ENCODE results near the gene SLC7A1.

Gene SLC7A1

DNA sequence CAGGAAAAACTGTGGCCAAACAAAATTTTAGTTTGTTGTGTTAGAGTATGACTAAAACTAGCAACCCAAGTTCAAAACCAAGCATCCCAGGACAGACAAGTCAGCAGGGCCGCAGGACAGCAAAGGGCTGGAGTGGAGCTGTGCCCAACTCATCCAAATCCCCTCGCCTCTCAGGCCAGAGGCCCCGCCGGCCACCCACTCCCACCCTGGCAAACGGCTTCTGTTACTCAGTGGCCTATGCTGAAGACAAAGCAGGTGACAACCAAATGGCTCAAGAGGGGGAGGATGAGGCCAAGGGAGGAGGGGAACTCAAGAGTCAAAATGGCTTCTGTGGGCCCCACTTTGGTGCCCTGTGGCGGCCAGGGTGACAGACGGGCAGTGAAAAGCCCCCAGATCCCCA, 69.7 kb downstream of the SLC7A1 start:
- no peaks in the 10 kb centered on the region for H3K9me3 ChIP-seq (ENCODE audit: control insufficient read depth, insufficient read depth, low read length)
- no peak overlapping the region for H3K27ac ChIP-seq (ENCODE audit: low read depth, low read length)
- H3K36me3 ChIP-seq (ENCODE audit: control insufficient read depth, low read length) = peaks cover 95% of the 10 kb centered on the region
- no peaks in the 10 kb centered on the region for H3K9me2 ChIP-seq (replicated peaks; ENCODE audit: control insufficient read depth, low read length)
- H3K79me2 ChIP-seq (ENCODE audit: control insufficient read depth, low read length) = no peaks in the 10 kb centered on the region
- H3K4me3 ChIP-seq (ENCODE audit: low read length) = no peak overlapping the region
- peaks cover 4% of the 10 kb centered on the region; the same call in 1 of the 2 replicates for H4K20me1 ChIP-seq (ENCODE audit: control insufficient read depth, insufficient read depth, low read depth, low read length)
- TF ChIP-seq, protein P1, sequence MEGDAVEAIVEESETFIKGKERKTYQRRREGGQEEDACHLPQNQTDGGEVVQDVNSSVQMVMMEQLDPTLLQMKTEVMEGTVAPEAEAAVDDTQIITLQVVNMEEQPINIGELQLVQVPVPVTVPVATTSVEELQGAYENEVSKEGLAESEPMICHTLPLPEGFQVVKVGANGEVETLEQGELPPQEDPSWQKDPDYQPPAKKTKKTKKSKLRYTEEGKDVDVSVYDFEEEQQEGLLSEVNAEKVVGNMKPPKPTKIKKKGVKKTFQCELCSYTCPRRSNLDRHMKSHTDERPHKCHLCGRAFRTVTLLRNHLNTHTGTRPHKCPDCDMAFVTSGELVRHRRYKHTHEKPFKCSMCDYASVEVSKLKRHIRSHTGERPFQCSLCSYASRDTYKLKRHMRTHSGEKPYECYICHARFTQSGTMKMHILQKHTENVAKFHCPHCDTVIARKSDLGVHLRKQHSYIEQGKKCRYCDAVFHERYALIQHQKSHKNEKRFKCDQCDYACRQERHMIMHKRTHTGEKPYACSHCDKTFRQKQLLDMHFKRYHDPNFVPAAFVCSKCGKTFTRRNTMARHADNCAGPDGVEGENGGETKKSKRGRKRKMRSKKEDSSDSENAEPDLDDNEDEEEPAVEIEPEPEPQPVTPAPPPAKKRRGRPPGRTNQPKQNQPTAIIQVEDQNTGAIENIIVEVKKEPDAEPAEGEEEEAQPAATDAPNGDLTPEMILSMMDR (IDR thresholded peaks at IDR 0.05; ENCODE audit: low read depth, low read length, poor library complexity, severe bottlenecking) = no peak
- no peak for TF ChIP-seq EZH2phosphoT487 (IDR thresholded peaks at IDR 0.05; ENCODE audit: borderline replicate concordance, low read length)
- no peaks in the 10 kb centered on the region for H3K27me3 ChIP-seq (ENCODE audit: control insufficient read depth, low read length)
- H3F3A ChIP-seq (ENCODE audit: control insufficient read depth, insufficient read depth) = no peaks in the 10 kb centered on the region
- no peaks in the 10 kb centered on the region for H3K4me1 ChIP-seq (ENCODE audit: control insufficient read depth, low read length)
- no peak overlapping the region for H3K4me2 ChIP-seq (ENCODE audit: low read length)

DNA sequence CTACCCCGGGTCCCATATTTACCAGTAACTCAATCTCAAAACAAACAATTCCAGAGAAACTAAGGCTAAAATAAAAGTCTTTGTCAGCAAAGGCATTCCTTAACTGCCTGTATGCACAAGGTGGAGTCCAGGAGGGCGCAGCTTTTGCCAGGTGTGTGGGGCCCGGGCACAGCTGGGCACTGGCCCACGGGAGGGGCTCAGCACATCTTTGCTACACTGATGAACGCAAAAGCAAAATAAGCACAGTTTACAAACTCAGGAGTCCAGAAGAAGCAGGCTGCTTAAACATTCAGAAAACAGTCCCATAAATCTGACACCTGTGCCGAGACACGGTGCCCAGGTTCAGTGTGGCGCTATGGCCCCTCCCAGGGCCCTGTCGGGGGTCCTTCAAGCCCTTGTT, 70.8 kb downstream of the SLC7A1 start:
- no peaks in the 10 kb centered on the region for H3K9me2 ChIP-seq (replicated peaks; ENCODE audit: control insufficient read depth, low read length)

DNA sequence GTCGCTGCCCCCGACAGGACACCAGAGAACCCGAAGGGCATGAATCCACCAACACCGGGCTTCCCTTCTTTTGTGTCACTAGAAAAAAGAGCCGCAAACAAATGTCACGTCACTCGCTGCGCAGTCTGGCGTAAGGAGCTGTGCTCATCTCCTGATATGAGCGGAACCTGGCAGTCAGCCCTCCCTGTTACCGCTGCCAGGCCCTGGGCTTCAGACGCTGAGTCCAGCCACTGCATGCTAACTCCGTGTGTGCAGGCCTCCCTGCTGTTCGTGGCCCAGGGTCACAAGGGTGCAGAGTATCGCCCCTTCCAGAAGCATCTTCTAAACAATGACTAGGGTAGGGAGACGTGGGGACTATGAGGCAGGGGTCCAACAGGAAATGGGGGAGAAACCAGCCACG, 71.3 kb downstream of the SLC7A1 start:
- Histone ChIP-seq H3K79me2 (ENCODE audit: control insufficient read depth, low read length) (no peaks in the 10 kb centered on the region), H3K36me3 (ENCODE audit: control insufficient read depth, low read length) (peaks cover 95% of the 10 kb centered on the region), H4K20me1 (ENCODE audit: control insufficient read depth, insufficient read depth, low read depth, low read length) (peaks cover 4% of the 10 kb centered on the region; the same call in 1 of the 2 replicates), H3K27ac (ENCODE audit: low read depth, low read length) (no peak overlapping the region), H3K9me2 (replicated peaks; ENCODE audit: control insufficient read depth, low read length) (no peaks in the 10 kb centered on the region), H3F3A (ENCODE audit: control insufficient read depth, insufficient read depth) (no peaks in the 10 kb centered on the region), H3K27me3 (ENCODE audit: control insufficient read depth, low read length) (no peaks in the 10 kb centered on the region), H3K4me3 (ENCODE audit: low read length) (no peak overlapping the region), H3K4me2 (ENCODE audit: low read length) (no peak overlapping the region), H3K4me1 (ENCODE audit: control insufficient read depth, low read length) (no peaks in the 10 kb centered on the region), H3K9me3 (ENCODE audit: control insufficient read depth, insufficient read depth, low read length) (no peaks in the 10 kb centered on the region)
- no peak for TF ChIP-seq EZH2phosphoT487 (IDR thresholded peaks at IDR 0.05; ENCODE audit: borderline replicate concordance, low read length)
- TF ChIP-seq, protein P1 (IDR thresholded peaks at IDR 0.05; ENCODE audit: low read depth, low read length, poor library complexity, severe bottlenecking) = no peak

More for the DNA sequence above, 70.8 kb downstream of the SLC7A1 start:
- peaks cover 4% of the 10 kb centered on the region; the same call in 1 of the 2 replicates for H4K20me1 ChIP-seq (ENCODE audit: control insufficient read depth, insufficient read depth, low read depth, low read length)
- TF ChIP-seq, protein P1 (IDR thresholded peaks at IDR 0.05; ENCODE audit: low read depth, low read length, poor library complexity, severe bottlenecking) = no peak
- no peak for TF ChIP-seq EZH2phosphoT487 (IDR thresholded peaks at IDR 0.05; ENCODE audit: borderline replicate concordance, low read length)
- H3K79me2 ChIP-seq (ENCODE audit: control insufficient read depth, low read length) = no peaks in the 10 kb centered on the region
- no peaks in the 10 kb centered on the region for H3F3A ChIP-seq (ENCODE audit: control insufficient read depth, insufficient read depth)
- no peak overlapping the region for H3K27ac ChIP-seq (ENCODE audit: low read depth, low read length)
- no peaks in the 10 kb centered on the region for H3K27me3 ChIP-seq (ENCODE audit: control insufficient read depth, low read length)
- H3K9me3 ChIP-seq (ENCODE audit: control insufficient read depth, insufficient read depth, low read length) = no peaks in the 10 kb centered on the region
- H3K36me3 ChIP-seq (ENCODE audit: control insufficient read depth, low read length) = peaks cover 95% of the 10 kb centered on the region
- no peak overlapping the region for H3K4me2 ChIP-seq (ENCODE audit: low read length)
- H3K4me1 ChIP-seq (ENCODE audit: control insufficient read depth, low read length) = no peaks in the 10 kb centered on the region
- H3K4me3 ChIP-seq (ENCODE audit: low read length) = no peak overlapping the region

Data from DOHH2 (cell line).